Neural crest cell (in vitro differentiated cells): ENCODE data around the gene SIGLEC1. TPM values are rescaled to one million over a fixed set of nuclear protein-coding genes. Genes with fewer than 3 reads are reported as not detected.

ENCODE experiments used
- DNase-seq: peaks from one replicate; pipeline ENCODE4 v3.0.0; 2021; ENCODE audit warnings: low read depth, mixed read lengths, low spot score
- H3K27ac Mint-ChIP-seq: one replicate; pipeline ENCODE4 v1.8.0; 2021; ENCODE audit warnings: mild to moderate bottlenecking, mixed read lengths; ENCODE audit not compliant: unreplicated experiment
- H3K27me3 Mint-ChIP-seq: 2 replicates; pipeline ENCODE4 v1.8.0; 2021; ENCODE audit warnings: low read depth, mild to moderate bottlenecking, mixed read lengths
- H3K36me3 Mint-ChIP-seq: 2 replicates; pipeline ENCODE4 v1.8.0; 2021; ENCODE audit warnings: low read depth, mild to moderate bottlenecking, mixed read lengths
- H3K4me1 Mint-ChIP-seq: 2 replicates; pipeline ENCODE4 v1.8.0; 2021; ENCODE audit warnings: mixed read lengths
- H3K4me3 Mint-ChIP-seq: one replicate; pipeline ENCODE4 v1.8.0; 2021; ENCODE audit warnings: mild to moderate bottlenecking, mixed read lengths
- H3K9me3 Mint-ChIP-seq: 2 replicates; pipeline ENCODE4 v1.8.0; 2021; ENCODE audit warnings: mixed read lengths
- CTCF ChIP-seq: fragments of 200-600 bp; sonication (generic); conservative IDR thresholded peaks from 2 replicates; pipeline ENCODE4 v1.5.0; 2021; ENCODE audit warnings: antibody characterized with exemption, mild to moderate bottlenecking
- total RNA-seq: library from RNA; stranded (reverse); gene quantifications from 2 replicates; pipeline ENCODE4 v1.2.1, GENCODE V29; 2021

The SIGLEC1 gene
- total RNA-seq, 1 donor from 2014 or later, result not detected

- Mint-ChIP-seq H3K4me1 (no peaks in the 10 kb centered on the region), H3K9me3 (no peaks in the 10 kb centered on the region), H3K27ac (no peak overlapping the region), H3K36me3 (no peaks in the 10 kb centered on the region), H3K4me3 (no peak overlapping the region), H3K27me3 (peaks cover 24% of the 10 kb centered on the region)
- TF ChIP-seq CTCF, result no peak
- no peak for DNase-seq
Observed at GRCh38 chr20:3719046-3719445, 6.6 kb upstream of the SIGLEC1 start.

GRCh38 chr20:3716195-3716834, 3.9 kb upstream of the SIGLEC1 start:
- peak; percentile 32 for DNase-seq
- Mint-ChIP-seq H3K4me3 (no peak overlapping the region), H3K27me3 (peaks cover 17% of the 10 kb centered on the region), H3K9me3 (no peaks in the 10 kb centered on the region), H3K27ac (no peak overlapping the region), H3K4me1 (no peaks in the 10 kb centered on the region), H3K36me3 (no peaks in the 10 kb centered on the region)
- TF ChIP-seq CTCF, result peak; percentile 70

- Mint-ChIP-seq H3K27me3 (no peaks in the 10 kb centered on the region), H3K36me3 (no peaks in the 10 kb centered on the region), H3K9me3 (no peaks in the 10 kb centered on the region), H3K4me3 (no peak overlapping the region), H3K27ac (no peak overlapping the region), H3K4me1 (no peaks in the 10 kb centered on the region)
- no peak for TF ChIP-seq CTCF
- no peak for DNase-seq
Observed at GRCh38 chr20:3714092-3714491, 1.7 kb upstream of the SIGLEC1 start.

- no peak for DNase-seq
Observed at GRCh38 chr20:3711484-3711941, 887 bp downstream of the SIGLEC1 start.

GRCh38 chr20:3710703-3711483, 1.5 kb downstream of the SIGLEC1 start:
- no peaks in the 10 kb centered on the region for H3K36me3 Mint-ChIP-seq
- H3K27ac Mint-ChIP-seq, result no peak overlapping the region
- no peaks in the 10 kb centered on the region for H3K9me3 Mint-ChIP-seq
- peak; percentile 90 for DNase-seq
- H3K4me1 Mint-ChIP-seq, result no peaks in the 10 kb centered on the region
- H3K4me3 Mint-ChIP-seq, result no peak overlapping the region
- H3K27me3 Mint-ChIP-seq, result no peaks in the 10 kb centered on the region
- peak; percentile 88 for TF ChIP-seq CTCF

More at GRCh38 chr20:3711484-3711941, 887 bp downstream of the SIGLEC1 start:
- no peak overlapping the region for H3K4me3 Mint-ChIP-seq
- TF ChIP-seq CTCF, result no peak
- no peaks in the 10 kb centered on the region for H3K36me3 Mint-ChIP-seq
- no peak overlapping the region for H3K27ac Mint-ChIP-seq
- H3K27me3 Mint-ChIP-seq, result no peaks in the 10 kb centered on the region
- H3K9me3 Mint-ChIP-seq, result no peaks in the 10 kb centered on the region
- no peaks in the 10 kb centered on the region for H3K4me1 Mint-ChIP-seq
